ENCODE measurements around the gene BACE2. TPM values are rescaled to one million over a fixed set of nuclear protein-coding genes. Genes with fewer than 3 reads are reported as not detected.

BACE2 gene
- polyA plus RNA-seq, 1 donor from 2014 or later: 0.32 TPM

DNA sequence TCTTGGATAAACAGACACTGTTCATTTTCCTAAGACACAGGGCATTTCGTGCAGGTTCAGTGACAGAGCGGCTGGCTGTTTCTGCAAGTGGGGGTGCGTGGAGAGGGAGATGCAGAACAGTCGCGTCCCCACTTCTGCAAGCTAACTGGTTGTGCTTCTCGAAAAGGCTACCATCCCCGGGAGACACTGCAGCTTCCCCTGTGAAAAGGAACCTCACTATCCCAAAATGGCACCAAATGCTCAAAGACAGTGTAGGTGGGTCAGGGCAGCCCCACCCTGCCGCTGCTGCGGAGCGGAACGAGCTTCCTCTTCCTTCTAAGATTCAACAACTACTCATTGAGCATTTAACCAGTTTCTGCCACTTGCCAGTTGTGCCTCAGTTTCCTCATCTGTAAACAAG is 19.2 kb upstream of the BACE2 start:
- H3K27me3 ChIP-seq (ENCODE audit: insufficient read depth, low read depth, low read length): no peaks in the 10 kb centered on the region

DNA sequence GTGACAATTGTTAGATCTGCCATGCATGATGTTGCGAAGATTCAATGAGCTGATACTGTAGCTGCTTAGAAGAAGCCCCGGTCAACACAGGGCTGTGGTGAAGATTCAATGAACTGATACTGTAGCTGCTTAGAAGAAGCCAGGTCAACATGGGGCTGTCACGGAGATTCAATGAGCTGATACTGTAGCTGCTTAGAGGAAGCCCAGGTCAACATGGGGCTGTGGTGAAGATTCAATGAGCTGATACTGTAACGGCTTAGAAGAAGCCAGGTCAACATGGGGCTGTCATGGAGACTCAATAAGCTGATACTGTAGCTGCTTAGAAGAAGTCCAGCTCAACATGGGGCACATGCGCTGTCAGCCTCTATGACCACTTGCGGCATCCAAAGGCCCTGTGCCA is 18.8 kb upstream of the BACE2 start:
- no peaks in the 10 kb centered on the region for H3K27me3 ChIP-seq (ENCODE audit: insufficient read depth, low read depth, low read length)
- H3K36me3 ChIP-seq (ENCODE audit: insufficient read depth, low read length): no peaks in the 10 kb centered on the region
- no peaks in the 10 kb centered on the region for H4K20me1 ChIP-seq (ENCODE audit: insufficient read depth)
- H3K9ac ChIP-seq (ENCODE audit: low read length): no peak overlapping the region
- no peak overlapping the region for H2AFZ ChIP-seq (ENCODE audit: low read depth, low read length)
- no peak overlapping the region for H3K4me3 ChIP-seq (ENCODE audit: low read length)
- TF ChIP-seq, protein P1, sequence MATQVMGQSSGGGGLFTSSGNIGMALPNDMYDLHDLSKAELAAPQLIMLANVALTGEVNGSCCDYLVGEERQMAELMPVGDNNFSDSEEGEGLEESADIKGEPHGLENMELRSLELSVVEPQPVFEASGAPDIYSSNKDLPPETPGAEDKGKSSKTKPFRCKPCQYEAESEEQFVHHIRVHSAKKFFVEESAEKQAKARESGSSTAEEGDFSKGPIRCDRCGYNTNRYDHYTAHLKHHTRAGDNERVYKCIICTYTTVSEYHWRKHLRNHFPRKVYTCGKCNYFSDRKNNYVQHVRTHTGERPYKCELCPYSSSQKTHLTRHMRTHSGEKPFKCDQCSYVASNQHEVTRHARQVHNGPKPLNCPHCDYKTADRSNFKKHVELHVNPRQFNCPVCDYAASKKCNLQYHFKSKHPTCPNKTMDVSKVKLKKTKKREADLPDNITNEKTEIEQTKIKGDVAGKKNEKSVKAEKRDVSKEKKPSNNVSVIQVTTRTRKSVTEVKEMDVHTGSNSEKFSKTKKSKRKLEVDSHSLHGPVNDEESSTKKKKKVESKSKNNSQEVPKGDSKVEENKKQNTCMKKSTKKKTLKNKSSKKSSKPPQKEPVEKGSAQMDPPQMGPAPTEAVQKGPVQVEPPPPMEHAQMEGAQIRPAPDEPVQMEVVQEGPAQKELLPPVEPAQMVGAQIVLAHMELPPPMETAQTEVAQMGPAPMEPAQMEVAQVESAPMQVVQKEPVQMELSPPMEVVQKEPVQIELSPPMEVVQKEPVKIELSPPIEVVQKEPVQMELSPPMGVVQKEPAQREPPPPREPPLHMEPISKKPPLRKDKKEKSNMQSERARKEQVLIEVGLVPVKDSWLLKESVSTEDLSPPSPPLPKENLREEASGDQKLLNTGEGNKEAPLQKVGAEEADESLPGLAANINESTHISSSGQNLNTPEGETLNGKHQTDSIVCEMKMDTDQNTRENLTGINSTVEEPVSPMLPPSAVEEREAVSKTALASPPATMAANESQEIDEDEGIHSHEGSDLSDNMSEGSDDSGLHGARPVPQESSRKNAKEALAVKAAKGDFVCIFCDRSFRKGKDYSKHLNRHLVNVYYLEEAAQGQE (IDR thresholded peaks at IDR 0.05; ENCODE audit: borderline replicate concordance): no peak
- TF ChIP-seq EZH2 (IDR thresholded peaks at IDR 0.05; ENCODE audit: borderline replicate concordance, insufficient read depth, low read length, poor library complexity, severe bottlenecking): no peak
- TF ChIP-seq, protein P2, sequence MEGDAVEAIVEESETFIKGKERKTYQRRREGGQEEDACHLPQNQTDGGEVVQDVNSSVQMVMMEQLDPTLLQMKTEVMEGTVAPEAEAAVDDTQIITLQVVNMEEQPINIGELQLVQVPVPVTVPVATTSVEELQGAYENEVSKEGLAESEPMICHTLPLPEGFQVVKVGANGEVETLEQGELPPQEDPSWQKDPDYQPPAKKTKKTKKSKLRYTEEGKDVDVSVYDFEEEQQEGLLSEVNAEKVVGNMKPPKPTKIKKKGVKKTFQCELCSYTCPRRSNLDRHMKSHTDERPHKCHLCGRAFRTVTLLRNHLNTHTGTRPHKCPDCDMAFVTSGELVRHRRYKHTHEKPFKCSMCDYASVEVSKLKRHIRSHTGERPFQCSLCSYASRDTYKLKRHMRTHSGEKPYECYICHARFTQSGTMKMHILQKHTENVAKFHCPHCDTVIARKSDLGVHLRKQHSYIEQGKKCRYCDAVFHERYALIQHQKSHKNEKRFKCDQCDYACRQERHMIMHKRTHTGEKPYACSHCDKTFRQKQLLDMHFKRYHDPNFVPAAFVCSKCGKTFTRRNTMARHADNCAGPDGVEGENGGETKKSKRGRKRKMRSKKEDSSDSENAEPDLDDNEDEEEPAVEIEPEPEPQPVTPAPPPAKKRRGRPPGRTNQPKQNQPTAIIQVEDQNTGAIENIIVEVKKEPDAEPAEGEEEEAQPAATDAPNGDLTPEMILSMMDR (IDR thresholded peaks at IDR 0.05; ENCODE audit: poor library complexity, severe bottlenecking): no peak
- no peak for TF ChIP-seq RAD21 (conservative IDR thresholded peaks at IDR 0.05)
- no peak for TF ChIP-seq SMC3 (conservative IDR thresholded peaks at IDR 0.05; ENCODE audit: poor library complexity)
- no peak for TF ChIP-seq MXI1 (conservative IDR thresholded peaks at IDR 0.05; ENCODE audit: poor library complexity, severe bottlenecking)
- no peak for TF ChIP-seq TAF1 (IDR thresholded peaks at IDR 0.05; ENCODE audit: low read depth)
- no peak for TF ChIP-seq EP300 (conservative IDR thresholded peaks at IDR 0.05; ENCODE audit: poor library complexity, severe bottlenecking)
- no peak for TF ChIP-seq POLR2AphosphoS5 (IDR thresholded peaks at IDR 0.05)
- no peaks in the 10 kb centered on the region for H3K79me2 ChIP-seq (replicated peaks; ENCODE audit: insufficient read depth, low read length)
- H3K4me2 ChIP-seq (ENCODE audit: low read length): no peak overlapping the region
- no peaks in the 10 kb centered on the region for H3K9me3 ChIP-seq (ENCODE audit: low read length)
- H3K27ac ChIP-seq (ENCODE audit: low read length): no peak overlapping the region
- no peaks in the 10 kb centered on the region for H3F3A ChIP-seq (ENCODE audit: insufficient read depth, low read length, poor library complexity, severe bottlenecking)
- no peaks in the 10 kb centered on the region for H3K9me2 ChIP-seq (ENCODE audit: insufficient read depth, low read length)

More for the DNA sequence above, 19.2 kb upstream of the BACE2 start:
- Histone ChIP-seq H3K36me3 (ENCODE audit: insufficient read depth, low read length) (no peaks in the 10 kb centered on the region), H3K79me2 (replicated peaks; ENCODE audit: insufficient read depth, low read length) (no peaks in the 10 kb centered on the region), H4K20me1 (ENCODE audit: insufficient read depth) (no peaks in the 10 kb centered on the region), H2AFZ (ENCODE audit: low read depth, low read length) (no peak overlapping the region), H3K27ac (ENCODE audit: low read length) (no peak overlapping the region), H3F3A (ENCODE audit: insufficient read depth, low read length, poor library complexity, severe bottlenecking) (no peaks in the 10 kb centered on the region), H3K4me3 (ENCODE audit: low read length) (no peak overlapping the region), H3K9ac (ENCODE audit: low read length) (no peak overlapping the region), H3K4me2 (ENCODE audit: low read length) (no peak overlapping the region), H3K9me3 (ENCODE audit: low read length) (no peaks in the 10 kb centered on the region), H3K9me2 (ENCODE audit: insufficient read depth, low read length) (no peaks in the 10 kb centered on the region)
- TF ChIP-seq MXI1 (conservative IDR thresholded peaks at IDR 0.05; ENCODE audit: poor library complexity, severe bottlenecking) (no peak), POLR2AphosphoS5 (IDR thresholded peaks at IDR 0.05) (no peak), SMC3 (conservative IDR thresholded peaks at IDR 0.05; ENCODE audit: poor library complexity) (no peak), EP300 (conservative IDR thresholded peaks at IDR 0.05; ENCODE audit: poor library complexity, severe bottlenecking) (no peak), EZH2 (IDR thresholded peaks at IDR 0.05; ENCODE audit: borderline replicate concordance, insufficient read depth, low read length, poor library complexity, severe bottlenecking) (no peak), RAD21 (conservative IDR thresholded peaks at IDR 0.05) (no peak), TAF1 (IDR thresholded peaks at IDR 0.05; ENCODE audit: low read depth) (no peak)
- TF ChIP-seq, protein P2 (IDR thresholded peaks at IDR 0.05; ENCODE audit: poor library complexity, severe bottlenecking): no peak
- TF ChIP-seq, protein P1 (IDR thresholded peaks at IDR 0.05; ENCODE audit: borderline replicate concordance): no peak
